GM19438 (cell line): Measurements from ENCODE around the gene CRYL1.
A peak's percentile ranks its signal among the peaks of the same experiment; 100 is the strongest.

Source experiments
- ATAC-seq: cut with Tn5 transposase; IDR thresholded peaks from one replicate; pipeline ENCODE4 v1.9.1; 2021; ENCODE audit warnings: low read depth; ENCODE audit not compliant: unreplicated experiment

CRYL1 gene

GRCh38 chr13:20525601-20526544 is at the start of gene CRYL1:
Gene CRYL1, minus strand, starts transcription at chr13:20525857. Its CDS starts 63 bp downstream, at chr13:20525794.
- ATAC-seq = peak; percentile 83

- ATAC-seq = no peak
Observed at GRCh38 chr13:20573636-20574035, 48.0 kb upstream of the CRYL1 start.

- no peak for ATAC-seq
Observed at GRCh38 chr13:20573186-20573585, 47.5 kb upstream of the CRYL1 start.

- ATAC-seq = no peak
Observed at GRCh38 chr13:20571676-20572075, 46.0 kb upstream of the CRYL1 start.

GRCh38 chr13:20570517-20570916 is 44.9 kb upstream of the CRYL1 start:
- no peak for ATAC-seq

GRCh38 chr13:20567881-20568528 is 42.3 kb upstream of the CRYL1 start:
- no peak for ATAC-seq

- peak; percentile 94 for ATAC-seq
Observed at GRCh38 chr13:20566898-20567874, 41.5 kb upstream of the CRYL1 start, which contains the start of gene IFT88. Gene IFT88, plus strand, starts transcription at chr13:20567157. Its CDS starts 7,229 bp downstream, at chr13:20574386.

- peak; percentile 3 for ATAC-seq
Observed at GRCh38 chr13:20566468-20566897, 40.8 kb upstream of the CRYL1 start.

GRCh38 chr13:20565115-20565736 is 39.6 kb upstream of the CRYL1 start:
- ATAC-seq = no peak

- no peak for ATAC-seq
Observed at GRCh38 chr13:20561741-20562140, 36.1 kb upstream of the CRYL1 start.

GRCh38 chr13:20559659-20560356 is 34.2 kb upstream of the CRYL1 start:
- no peak for ATAC-seq

GRCh38 chr13:20558982-20559381 is 33.3 kb upstream of the CRYL1 start:
- no peak for ATAC-seq

- ATAC-seq = no peak
Observed at GRCh38 chr13:20553311-20553710, 27.7 kb upstream of the CRYL1 start.

- no peak for ATAC-seq
Observed at GRCh38 chr13:20550799-20551198, 25.1 kb upstream of the CRYL1 start.

GRCh38 chr13:20547479-20547908 is 21.8 kb upstream of the CRYL1 start:
- no peak for ATAC-seq

- ATAC-seq = no peak
Observed at GRCh38 chr13:20546556-20546955, 20.9 kb upstream of the CRYL1 start.

GRCh38 chr13:20544201-20544923 is 18.7 kb upstream of the CRYL1 start:
- no peak for ATAC-seq

GRCh38 chr13:20536992-20537391 is 11.3 kb upstream of the CRYL1 start:
- no peak for ATAC-seq
